ENCODE data around the gene MRPS6.

Gene MRPS6

DNA sequence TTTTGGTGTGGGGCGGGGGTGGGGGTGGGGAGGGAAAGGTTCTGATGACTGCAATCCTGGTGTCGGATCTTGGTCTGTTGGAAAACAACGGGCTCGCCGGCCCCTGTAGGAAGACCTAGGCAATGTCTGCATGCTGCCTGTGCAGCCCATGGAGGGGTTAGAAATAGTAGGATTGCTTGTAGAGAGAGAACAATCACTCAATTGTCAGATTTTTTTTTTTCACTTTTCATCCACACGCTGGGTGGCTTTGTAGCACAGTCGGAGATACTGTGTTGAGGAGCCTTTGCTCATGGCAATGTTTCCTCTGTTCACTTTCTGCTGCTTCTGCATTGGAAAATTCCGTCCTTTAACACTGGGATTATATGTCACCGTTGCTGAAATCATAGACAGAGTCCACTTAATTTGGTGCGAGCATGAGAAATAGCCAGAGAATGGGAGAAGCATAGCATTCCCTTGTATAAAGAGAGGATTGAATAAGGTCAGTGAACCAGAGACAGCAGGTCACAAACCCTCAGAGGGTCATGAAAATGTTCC is 107.5 kb downstream of the MRPS6 start:
- no peak for DNase-seq (ENCODE audit: low spot score)

DNA sequence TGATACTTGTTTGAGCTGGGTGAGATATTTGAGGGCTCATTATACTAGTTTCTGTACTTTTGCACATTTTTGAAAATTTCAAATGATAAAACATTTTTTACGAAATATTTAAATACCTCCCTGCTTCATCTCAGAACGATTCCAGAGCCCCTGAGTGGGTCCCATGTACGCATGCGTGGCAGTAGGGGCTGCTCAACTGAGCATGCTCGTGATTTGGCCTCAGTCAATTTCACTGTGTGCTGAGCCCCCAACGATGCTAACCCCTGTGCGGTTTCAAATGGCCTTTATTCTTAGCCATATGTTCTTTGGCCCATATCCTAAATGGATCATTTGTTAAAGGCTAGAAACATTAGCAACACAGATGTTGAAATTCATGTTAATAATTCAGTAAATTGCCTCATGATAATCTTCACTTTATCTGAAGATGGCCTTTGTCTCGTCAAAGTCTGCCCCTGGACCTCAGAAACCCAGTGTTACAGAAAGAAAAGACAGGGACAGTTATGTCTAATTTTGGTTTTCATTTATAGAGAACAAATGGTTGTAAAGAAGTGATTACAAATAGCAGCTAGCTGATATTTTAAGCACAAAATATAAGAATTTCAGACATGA is 108.2 kb downstream of the MRPS6 start:
- peak; percentile 15 for DNase-seq (ENCODE audit: low spot score)

DNA sequence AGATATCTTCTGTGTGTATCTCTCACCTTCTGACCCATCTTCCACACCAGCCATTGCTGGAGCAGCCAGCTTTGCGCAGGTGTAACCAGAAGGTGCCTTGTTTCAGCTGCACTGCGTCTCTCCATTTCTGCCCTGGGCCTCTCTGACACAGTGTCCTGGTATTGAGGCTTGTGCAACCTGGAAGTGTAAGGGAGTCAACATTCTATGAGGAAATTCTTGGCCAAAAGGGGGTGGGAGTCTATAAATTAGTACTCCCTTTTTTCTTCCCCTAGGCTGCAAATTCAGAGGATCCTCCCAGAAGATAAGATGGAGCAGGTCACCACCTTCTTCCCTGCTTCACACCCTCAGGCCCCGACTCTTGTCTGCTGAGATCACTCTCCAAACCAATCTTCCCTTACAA is 109.1 kb downstream of the MRPS6 start:
- no peak for DNase-seq (ENCODE audit: low spot score)

DNA sequence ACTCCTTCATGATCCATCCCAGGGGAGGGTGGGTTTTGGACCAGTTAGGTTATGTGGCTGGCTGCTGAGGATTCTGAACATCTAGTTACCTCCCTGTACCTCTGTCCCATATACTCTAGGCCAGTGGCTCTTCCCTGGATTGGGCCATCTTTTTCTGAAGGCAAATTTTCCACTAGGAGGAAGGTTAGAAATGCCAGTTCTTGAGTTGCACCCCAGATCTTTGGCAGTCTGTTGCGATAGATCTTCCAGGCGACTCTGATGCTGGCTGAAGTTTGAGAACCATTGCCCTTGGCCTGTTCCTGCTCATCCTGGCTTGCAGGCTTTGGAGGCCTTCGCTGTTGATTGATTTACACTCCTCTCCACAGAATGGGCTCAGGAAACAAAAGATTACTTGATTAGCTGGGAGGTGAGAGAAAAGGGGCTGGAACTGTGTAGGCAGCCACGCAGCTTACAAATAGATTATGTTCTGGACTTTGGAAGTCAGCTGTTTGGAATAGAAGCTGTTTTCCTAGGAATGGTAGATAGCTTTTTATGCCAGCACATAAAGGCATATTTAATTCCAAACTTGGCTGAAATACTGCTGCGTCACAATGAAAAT is 110.1 kb downstream of the MRPS6 start:
- no peak for DNase-seq (ENCODE audit: low spot score)

DNA sequence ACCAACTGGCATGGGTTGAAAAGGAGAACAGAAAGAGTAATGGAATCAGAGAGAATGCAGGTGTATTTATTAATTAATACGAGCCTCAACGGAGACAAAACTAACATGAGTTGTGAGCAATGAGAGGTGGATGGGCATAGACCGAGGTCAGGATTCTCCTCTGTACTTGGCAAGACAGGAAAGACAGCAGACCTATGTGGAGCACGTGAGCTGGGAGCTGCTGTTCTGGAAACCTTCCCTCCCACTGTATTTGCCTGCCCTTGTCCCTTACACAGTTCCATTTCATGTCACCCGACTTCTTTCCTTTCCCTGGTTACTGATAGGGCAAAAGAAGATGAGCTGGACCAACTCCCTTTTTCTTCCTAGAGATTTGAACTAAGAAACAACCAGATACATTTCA is 110.9 kb downstream of the MRPS6 start:
- no peak for DNase-seq (ENCODE audit: low spot score)

DNA sequence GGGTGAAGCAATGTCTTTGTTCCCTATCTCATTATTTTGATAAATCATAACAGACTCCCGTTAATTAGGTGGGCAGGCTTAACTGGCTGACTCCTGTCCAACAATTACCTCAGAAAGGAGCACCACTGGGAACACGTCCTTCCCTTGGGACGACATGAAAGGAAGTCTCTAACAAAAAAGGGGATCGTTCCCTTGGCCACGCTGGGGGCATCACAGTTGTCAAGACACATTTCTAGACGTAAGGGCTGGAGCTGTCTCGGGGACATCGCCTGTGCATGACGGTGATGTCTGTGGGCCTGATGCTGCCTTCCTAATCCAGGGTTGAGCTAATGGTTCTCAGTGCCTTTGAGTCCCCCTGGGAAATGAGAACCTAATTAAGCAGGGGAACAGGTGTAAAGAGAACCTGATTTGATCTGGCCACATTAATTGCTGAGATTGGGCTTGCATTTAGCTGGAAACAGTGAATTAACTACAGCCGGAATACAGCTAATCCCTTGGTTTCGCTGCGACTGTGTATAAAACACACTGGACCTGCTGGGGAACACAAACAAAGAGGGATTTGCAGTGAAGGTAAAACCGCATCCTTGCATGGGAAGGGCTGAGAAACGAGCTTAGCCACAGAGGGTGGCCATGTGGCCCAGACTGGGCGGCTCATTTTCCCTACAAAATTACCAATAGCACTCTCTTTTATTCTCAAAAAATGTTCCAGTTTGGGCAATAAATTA is 111.8 kb downstream of the MRPS6 start:
- DNase-seq (ENCODE audit: low spot score): no peak

DNA sequence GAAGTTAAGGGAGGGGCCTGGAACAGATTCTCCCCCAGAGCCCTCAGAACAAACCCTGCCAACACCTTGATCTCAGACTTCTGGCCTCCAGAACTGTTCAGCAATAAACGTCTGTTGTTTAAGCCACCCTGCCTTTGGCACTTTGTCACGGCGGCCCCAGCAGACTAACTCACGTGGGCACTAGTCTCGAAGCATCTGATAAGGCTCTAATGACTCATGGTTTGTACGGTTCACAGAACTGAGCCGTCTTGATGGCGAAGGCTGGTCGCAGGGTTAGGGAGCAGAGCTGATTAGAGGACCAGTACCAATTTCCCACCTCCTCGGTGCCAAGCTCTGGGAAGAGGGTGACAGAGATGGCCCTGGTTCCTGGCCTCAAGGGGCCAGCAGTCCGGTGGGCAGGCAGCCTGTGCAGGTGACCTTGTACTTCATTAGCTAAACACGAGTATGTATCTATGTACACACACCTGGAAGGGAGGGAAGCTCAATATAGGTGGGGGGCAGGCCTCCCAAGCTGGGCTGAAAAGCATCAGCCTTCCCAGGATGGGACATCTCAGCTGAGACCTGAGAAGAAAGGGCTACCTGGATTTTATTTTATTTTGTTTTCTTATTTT is 112.8 kb downstream of the MRPS6 start:
- no peak for DNase-seq (ENCODE audit: low spot score)

DNA sequence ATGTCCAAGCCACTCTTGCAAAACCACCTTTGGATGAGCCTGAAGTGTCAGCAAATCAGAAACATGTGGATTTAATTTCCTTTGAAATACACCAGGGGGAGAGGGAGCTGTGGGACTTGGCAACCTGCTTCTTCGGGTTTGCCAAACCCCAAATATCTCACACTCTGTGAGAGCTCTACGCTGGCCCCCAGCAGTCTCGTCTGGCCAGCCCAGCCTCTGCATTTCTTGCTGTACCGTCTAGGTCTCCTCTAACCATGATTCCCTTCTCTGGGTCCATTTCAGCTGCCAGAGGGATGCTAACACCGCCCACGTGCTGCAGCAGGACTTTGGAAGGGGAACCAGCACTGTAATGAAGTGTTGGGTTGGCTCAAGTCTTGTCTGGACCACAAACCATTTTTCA is 114.6 kb downstream of the MRPS6 start:
- no peak for DNase-seq (ENCODE audit: low spot score)

DNA sequence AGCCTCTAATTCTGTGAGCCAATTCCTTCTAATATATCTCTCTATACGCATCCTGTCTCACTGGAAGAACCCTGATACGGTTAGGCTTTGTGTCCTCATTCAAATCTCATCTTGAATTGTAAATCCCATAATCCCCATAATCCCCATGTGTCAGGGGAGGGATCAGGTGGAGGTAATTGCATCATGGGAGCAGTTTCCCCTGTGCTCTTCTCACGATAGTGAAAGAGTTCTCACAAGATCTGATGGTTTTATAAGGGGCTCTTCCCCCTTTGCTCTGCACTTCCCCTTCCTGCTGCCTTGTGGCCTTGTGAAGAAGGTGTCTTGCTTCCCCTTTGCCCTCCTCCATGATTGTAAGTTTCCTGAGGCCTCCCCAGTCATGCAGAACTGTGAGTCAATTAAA is 116.1 kb downstream of the MRPS6 start:
- DNase-seq (ENCODE audit: low spot score): no peak

DNA sequence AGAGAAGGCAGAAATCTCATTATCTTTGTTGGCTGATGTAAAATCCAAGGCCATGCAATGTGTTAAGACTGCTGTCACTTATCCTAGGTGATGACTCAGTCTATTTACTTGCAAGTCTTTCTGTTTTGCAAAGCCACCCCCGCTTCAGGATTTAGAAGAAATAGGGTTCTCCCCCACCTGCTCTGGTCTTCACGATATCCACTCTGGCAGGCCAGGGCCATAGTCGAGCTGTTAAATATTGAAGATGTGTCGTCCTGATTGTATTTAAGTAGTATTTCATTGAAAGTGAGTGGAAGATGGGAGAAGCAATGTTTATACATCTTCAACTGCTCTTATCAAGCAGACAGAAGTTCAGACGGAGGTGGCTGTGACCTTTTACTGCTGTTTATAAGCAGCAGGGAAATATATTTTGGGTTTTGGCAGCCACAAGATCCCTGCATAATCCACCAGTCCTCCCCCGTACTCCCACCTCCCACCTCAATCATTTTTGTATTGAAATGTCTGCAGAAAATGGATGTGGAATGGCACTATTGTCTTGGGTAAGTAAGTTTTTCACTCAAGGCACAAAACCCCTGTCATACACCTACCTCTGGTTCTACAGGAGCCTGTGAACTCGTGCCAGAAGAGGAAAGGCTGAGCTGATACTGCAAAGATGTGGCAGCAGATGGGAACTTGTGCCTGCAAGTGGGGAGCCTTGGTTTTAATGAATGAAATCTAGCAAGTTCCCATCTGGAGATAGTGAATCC is 117.4 kb downstream of the MRPS6 start:
- DNase-seq (ENCODE audit: low spot score): no peak

DNA sequence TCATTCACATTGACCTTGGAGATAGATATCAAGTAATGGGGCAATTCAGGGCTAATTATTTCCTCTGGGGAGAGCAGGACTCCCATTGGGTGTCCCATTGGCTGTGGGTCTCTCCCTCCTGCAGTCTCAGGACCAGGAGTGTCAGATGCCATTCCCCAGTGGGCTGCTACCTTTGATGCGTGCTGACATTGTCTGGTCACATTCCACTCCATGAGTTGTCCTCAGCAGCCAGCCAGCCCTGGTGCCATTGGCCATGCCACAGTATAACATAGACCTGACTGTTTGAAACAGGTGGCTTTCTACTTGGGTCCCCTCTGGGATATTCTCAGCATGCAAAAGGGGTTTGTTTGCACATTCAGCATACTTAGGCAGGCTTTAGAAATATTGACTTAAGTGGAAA is 118.5 kb downstream of the MRPS6 start:
- DNase-seq (ENCODE audit: low spot score): no peak

Data from hepatic stellate cell (primary cell).